KMS-11 (cell line): ENCODE measurements around the gene AKAP1.

Experiments used
- H2AFZ ChIP-seq: fragments of 200-600 bp; sonication (generic); 2 replicates; pipeline ENCODE4 v1.6.1; 2016; ENCODE audit warnings: antibody characterized with exemption, mixed run types, low read depth
- H3K27ac ChIP-seq: fragments of 200-600 bp; sonication (generic); 2 replicates; pipeline ENCODE4 v1.6.1; 2016; ENCODE audit warnings: mild to moderate bottlenecking, mixed run types
- H3K27me3 ChIP-seq: fragments of 200-600 bp; sonication (generic); 2 replicates; pipeline ENCODE4 v1.6.1; 2017; ENCODE audit warnings: mild to moderate bottlenecking, low read depth, mixed run types, moderate library complexity; ENCODE audit not compliant: insufficient read depth
- H3K36me3 ChIP-seq: fragments of 200-600 bp; sonication (generic); 2 replicates; pipeline ENCODE4 v1.6.1; 2017; ENCODE audit warnings: mild to moderate bottlenecking, mixed run types; ENCODE audit not compliant: insufficient read depth
- H3K4me1 ChIP-seq: fragments of 200-600 bp; sonication (generic); 2 replicates; pipeline ENCODE4 v1.6.1; 2016; ENCODE audit warnings: mild to moderate bottlenecking, low read depth, mixed run types; ENCODE audit not compliant: poor library complexity, severe bottlenecking
- H3K4me2 ChIP-seq: fragments of 200-600 bp; sonication (generic); 2 replicates; pipeline ENCODE4 v1.7.0; 2016; ENCODE audit warnings: mild to moderate bottlenecking, mixed run types
- H3K4me3 ChIP-seq: fragments of 200-600 bp; sonication (generic); IDR thresholded peaks from 2 replicates; pipeline ENCODE4 v1.6.1; 2017; ENCODE audit warnings: low read depth, low read length, mixed read lengths; ENCODE audit not compliant: insufficient read depth
- H3K79me2 ChIP-seq: fragments of 200-600 bp; sonication (generic); 2 replicates; pipeline ENCODE4 v1.6.1; 2016; ENCODE audit warnings: low read depth, mixed run types; ENCODE audit not compliant: insufficient read depth
- H3K9ac ChIP-seq: fragments of 200-600 bp; sonication (generic); 2 replicates; pipeline ENCODE4 v1.6.1; 2016; ENCODE audit warnings: mild to moderate bottlenecking, mixed run types
- H4K20me1 ChIP-seq: fragments of 200-600 bp; sonication (generic); 2 replicates; pipeline ENCODE4 v1.6.1; 2016; ENCODE audit warnings: mild to moderate bottlenecking, mixed run types; ENCODE audit not compliant: insufficient read depth
- CTCF ChIP-seq: fragments of 200-600 bp; sonication (generic); conservative IDR thresholded peaks from 2 replicates; pipeline ENCODE4 v1.6.1; 2017; ENCODE audit warnings: low read depth, mild to moderate bottlenecking, antibody characterized with exemption, low read length, moderate library complexity, mixed read lengths

Gene AKAP1

GRCh38 chr17:57089391-57089790 is 4.3 kb downstream of the AKAP1 start:
- Histone ChIP-seq H4K20me1 (peaks cover 33% of the 10 kb centered on the region), H3K9ac (no peak overlapping the region), H3K36me3 (no peaks in the 10 kb centered on the region; the same call in 1 of the 2 replicates), H2AFZ (no peak overlapping the region), H3K4me2 (no peak overlapping the region), H3K4me1 (peaks cover 31% of the 10 kb centered on the region), H3K27me3 (no peaks in the 10 kb centered on the region), H3K4me3 (no peak overlapping the region), H3K27ac (no peak overlapping the region), H3K79me2 (peaks cover 84% of the 10 kb centered on the region)
- no peak for TF ChIP-seq CTCF

GRCh38 chr17:57090560-57091185 is 5.6 kb downstream of the AKAP1 start:
- H3K27me3 ChIP-seq, result no peaks in the 10 kb centered on the region
- peaks cover 31% of the 10 kb centered on the region for H3K4me1 ChIP-seq
- H3K4me3 ChIP-seq, result no peak overlapping the region
- H3K9ac ChIP-seq, result no peak overlapping the region
- no peaks in the 10 kb centered on the region; the same call in 1 of the 2 replicates for H3K36me3 ChIP-seq
- H3K4me2 ChIP-seq, result no peak overlapping the region
- peaks cover 36% of the 10 kb centered on the region for H4K20me1 ChIP-seq
- no peak for TF ChIP-seq CTCF
- no peak overlapping the region for H3K27ac ChIP-seq
- H2AFZ ChIP-seq, result no peak overlapping the region
- peaks cover 95% of the 10 kb centered on the region for H3K79me2 ChIP-seq

- Histone ChIP-seq H3K4me2 (no peak overlapping the region), H3K9ac (no peak overlapping the region), H3K27ac (no peak overlapping the region), H3K4me1 (peaks cover 31% of the 10 kb centered on the region), H3K79me2 (peaks cover 95% of the 10 kb centered on the region), H3K27me3 (no peaks in the 10 kb centered on the region), H3K4me3 (no peak overlapping the region), H4K20me1 (peaks cover 42% of the 10 kb centered on the region), H2AFZ (no peak overlapping the region), H3K36me3 (no peaks in the 10 kb centered on the region; the same call in 1 of the 2 replicates)
- no peak for TF ChIP-seq CTCF
These were observed 6.2 kb downstream of the AKAP1 start for GRCh38 chr17:57091186-57091618.

GRCh38 chr17:57092171-57092570 is 7.1 kb downstream of the AKAP1 start:
- peaks cover 23% of the 10 kb centered on the region for H3K4me1 ChIP-seq
- H3K9ac ChIP-seq, result no peak overlapping the region
- no peak for TF ChIP-seq CTCF
- no peak overlapping the region for H3K27ac ChIP-seq
- no peak overlapping the region for H3K4me3 ChIP-seq
- H3K4me2 ChIP-seq, result no peak overlapping the region
- peaks cover 86% of the 10 kb centered on the region for H3K79me2 ChIP-seq
- H3K36me3 ChIP-seq, result no peaks in the 10 kb centered on the region; the same call in 1 of the 2 replicates
- H3K27me3 ChIP-seq, result no peaks in the 10 kb centered on the region
- no peak overlapping the region for H2AFZ ChIP-seq
- H4K20me1 ChIP-seq, result peaks cover 37% of the 10 kb centered on the region
